DMS53 (cell line): ENCODE data around the gene PPM1E.
"Not testable (repeated sequence)": the region's sequence is repeated elsewhere in the genome, so short reads cannot be mapped to it uniquely, and the experiment has no call there.

Source experiments
- DNase-seq: peaks from one replicate; lab custom pipeline; 2025; lab: John Stamatoyannopoulos, UW

Gene PPM1E

DNA sequence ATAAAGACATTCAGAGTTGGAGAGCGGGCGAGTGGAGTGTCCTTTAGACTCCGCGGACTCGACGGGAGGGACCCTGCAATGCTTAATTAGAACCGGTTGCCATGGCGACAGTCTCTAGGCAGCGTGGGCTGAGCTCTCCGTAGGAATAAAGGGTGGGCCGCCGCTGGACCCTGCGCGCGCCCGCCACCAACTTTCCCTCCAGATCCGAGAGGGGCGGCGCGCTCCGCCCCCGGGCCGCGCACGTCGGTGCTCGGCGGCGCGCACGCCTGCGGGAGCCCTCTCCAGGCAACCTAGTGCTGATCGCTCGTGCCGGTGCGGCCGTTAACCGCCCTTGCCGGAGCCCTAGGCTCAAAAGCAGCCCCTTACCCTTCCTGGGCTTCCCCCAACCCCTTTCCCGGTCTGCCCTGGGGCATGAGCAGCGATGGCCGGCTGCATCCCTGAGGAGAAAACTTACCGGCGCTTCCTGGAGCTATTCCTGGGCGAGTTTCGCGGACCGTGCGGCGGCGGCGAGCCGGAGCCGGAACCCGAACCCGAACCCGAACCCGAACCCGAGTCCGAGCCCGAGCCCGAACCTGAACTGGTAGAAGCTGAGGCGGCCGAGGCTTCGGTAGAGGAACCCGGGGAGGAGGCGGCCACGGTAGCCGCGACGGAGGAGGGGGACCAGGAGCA, at the start of gene PPM1E:
PPM1E (plus strand) TSS at position 278 of the 669 bp plus-strand sequence.
- peak; percentile 86 for DNase-seq

DNA sequence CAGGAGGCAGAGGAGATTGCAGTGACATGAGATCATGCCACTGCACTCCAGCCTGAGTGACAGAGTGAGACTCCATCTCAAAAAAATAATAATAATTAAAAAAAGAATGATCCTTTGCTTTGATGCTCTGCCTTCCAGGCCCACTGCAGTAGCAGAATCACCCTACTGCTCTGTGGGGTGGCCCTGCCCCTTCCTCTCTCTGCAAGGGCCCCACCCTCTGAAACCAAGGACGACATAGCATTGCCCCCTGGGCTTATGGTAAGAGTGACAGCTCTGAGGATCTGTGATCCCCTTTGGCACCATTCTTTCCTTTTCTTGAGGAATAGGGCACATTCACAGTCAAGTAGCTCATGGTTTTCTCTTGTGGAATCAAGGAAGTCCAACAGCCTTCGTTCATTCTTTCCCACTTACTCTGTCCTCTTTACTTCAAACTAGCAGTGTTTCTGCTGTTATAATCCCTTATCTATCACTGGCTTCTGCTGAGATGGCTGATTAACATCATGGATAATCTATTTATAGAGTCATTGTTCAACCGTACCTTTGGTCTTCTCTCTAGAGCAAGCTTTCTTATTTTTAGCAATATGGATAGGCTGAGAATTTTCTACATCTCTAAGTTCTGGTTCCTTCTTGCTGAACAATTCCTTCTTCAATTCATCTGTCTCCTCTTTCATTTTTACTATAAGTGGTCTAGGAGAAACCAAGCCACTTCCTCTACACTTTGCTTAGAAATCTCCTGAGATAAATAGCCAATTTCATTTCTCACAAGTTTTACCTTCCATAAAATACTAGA, 49.1 kb upstream of the PPM1E start:
- DNase-seq = no peak

DNA sequence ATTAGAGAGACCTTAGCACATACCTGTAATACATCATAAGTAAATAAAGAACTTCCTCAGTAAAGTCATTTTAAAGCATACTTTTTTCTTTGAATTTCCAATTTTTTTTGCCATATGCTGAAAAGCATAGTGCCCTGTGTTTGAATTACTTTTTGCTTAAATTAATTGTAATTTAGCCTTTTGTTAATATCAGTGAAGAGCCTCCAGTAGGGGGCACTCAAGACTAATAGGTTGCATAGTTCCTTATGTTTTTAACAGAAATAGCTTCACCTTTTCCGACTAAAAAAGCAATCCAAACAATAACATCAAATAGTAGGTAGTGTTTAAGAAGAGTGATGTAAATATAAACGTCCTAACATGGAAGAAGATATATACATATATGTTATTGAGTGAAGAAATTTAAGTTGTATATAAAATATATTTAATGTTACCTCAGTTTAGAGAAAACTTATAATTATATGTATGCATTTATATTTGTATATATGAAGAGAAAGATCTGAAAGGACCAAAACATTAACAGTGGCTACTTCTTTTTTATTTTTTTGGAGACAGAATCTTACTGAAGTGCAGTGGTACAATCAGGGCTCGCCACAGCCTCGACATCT, 44.6 kb upstream of the PPM1E start:
- DNase-seq = peak; percentile 77

DNA sequence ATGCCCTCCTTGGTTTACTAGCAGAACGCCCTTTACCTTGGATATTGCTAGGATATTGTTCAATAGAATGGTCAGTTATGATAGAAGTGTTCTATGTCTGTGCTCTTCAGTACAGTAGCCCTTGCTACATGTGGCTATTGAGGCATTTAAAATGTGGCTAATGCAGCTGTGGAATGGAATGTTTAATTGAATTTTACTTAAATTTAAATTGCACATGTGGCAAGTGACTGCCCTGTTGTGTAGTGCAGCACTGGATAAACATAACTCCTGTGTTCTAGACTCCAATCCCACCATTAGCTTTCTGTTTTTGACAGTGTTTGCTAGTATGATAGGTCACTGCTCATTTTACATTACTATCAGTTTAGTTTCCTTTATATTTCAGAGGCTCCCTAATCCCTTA, 33.4 kb upstream of the PPM1E start:
- DNase-seq = no peak

DNA sequence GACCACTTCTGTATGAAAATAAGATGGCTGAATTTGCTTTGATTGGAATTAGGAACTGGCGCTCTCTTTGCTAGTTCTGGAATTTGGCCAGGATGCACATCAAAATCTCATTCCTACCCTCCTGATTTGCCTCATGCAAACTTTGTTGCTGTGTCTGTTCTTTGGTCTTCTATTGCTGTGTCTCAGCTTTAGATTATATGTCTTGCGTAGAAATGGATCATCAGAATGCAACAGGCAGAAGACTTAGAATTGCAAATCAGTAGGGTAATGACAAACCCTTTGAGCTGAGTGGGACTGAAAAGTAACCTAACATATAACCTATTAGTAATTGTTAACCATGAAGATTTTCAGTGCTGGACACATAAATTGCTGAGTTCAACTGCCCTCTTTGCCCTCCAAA, 33.0 kb upstream of the PPM1E start:
- no peak for DNase-seq

DNA sequence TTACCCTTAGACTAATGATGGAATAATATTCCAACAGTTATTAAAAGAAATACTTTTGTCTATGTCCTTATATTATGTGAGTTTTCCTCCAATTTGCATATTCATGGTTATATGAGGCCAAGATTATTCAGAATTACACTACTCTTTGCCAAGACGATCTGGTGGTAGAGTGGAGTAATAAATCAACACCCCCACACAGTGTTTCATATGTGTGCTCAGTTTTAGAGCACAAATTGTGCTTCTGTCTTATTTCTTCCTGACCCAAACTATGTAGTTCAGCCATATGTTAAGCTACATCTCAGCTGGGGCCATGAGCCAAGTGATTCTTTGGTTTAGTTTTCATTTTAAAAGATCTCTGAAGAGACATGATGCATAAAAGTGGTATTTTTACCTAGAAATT, 26.9 kb upstream of the PPM1E start:
- DNase-seq = no peak

DNA sequence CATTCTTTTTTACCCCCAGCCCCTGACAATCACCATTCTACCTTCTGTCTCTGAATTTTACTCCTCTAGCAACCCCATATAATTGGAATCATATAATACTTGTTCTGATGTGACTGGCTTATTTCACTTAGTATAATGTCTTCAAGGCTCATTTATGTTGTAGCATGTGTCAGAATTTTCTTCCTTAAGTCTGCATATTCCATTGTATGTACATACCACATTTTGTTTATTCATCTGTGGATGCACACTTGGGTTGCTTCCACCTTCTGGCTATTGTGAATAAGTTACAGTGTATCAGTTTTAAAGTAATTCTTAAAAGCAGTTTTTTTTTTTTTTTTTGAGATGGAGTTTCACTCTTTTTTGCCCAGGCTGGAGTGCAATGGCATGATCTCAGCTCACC, 24.7 kb upstream of the PPM1E start:
- no peak for DNase-seq

DNA sequence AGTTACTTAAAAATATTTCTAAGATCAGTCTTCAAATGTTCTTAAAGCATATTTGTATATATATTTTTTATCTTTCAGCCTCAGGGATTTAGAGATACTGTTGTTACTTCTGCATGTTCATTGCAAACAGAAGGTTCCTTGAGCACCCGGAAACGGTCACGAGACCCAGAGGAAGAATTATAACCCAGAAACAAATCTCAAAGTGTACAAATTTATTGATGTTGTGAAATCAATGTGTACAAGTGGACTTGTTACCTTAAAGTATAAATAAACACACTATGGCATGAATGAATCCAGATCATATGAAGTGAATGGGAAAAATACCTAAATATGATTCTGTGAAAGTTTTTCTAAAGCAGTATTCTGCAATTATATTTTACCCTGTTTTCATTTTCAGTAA, 21.6 kb upstream of the PPM1E start:
- DNase-seq = no peak

DNA sequence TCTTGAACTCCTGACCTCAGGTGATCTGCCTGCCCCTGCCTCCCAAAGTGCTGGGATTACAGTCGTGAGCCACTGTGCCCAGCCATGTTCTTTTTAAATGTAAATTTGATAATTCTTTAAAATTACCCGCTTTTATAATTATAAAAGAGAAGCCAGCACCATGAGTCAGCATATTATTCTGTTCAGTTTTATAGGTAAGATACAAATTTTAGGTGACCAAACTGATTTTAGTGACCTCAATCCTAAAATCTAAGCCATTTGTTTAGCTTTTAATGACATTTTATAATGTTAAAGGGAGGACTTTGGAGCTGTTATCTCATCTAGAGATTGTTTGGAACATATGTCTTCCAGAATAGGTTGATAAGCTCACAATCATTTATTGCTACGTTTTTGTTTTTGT, 20.8 kb upstream of the PPM1E start:
- DNase-seq = no peak

DNA sequence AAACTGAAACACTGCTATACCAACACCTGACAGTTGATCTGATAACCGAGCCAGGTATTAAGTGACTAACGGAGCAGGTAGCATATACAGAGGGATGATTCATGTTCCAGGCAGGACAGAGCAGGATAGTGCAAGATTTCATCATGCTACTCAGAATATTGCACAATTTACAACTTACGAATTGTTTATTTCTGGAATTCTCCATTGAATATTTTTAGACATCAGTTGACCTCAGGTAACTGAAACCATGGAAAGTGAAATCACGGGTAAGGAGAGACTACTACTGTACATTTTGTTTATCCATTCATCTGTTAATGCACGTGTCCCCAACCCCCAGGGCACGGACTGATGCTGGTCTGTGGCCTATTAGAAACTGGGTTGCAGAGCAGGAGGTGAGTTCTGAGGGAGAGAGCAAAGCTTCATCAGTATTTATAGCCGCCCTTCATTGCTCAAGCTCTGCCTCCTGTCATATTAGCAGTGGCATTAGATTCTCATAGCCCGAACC, 14.5 kb upstream of the PPM1E start:
- no peak for DNase-seq

DNA sequence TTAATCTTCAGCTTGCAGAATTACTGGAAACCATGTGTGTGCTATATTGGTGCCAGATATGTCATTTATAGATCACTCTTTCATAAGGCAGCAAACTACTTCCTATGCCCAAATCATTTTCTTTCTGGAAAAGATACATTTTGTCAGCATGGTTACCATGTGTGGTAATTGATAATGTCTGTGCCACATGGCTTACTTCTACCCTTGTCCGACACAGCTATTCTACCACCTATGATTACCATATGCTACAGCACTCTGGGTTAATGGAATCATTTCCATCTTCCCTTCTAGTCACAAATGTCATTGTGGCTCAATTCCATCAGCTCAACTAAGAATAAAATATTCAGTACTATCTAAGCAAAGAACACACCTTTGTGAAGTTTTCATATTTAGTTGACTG, 8.0 kb upstream of the PPM1E start:
- DNase-seq = no peak

DNA sequence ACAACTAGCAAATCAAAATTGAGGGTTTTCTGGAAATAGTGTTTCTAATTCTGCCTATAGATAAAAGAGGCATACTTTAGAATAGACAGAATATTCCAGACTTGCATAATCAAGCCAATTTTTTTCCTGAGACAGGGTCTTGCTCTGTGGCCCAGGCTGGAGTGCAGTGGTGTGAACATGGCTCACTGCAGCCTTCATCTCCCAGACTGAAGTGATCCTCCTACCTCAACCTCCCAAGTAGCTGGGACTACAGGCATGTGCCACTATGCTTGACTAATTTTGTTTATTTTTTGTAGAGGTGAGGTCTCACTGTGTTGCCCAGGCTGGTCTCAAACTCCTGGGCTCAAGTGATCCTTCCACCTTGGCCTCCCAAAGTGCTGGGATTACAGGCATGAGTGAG, 6.0 kb upstream of the PPM1E start:
- not testable (repeated sequence) for DNase-seq

DNA sequence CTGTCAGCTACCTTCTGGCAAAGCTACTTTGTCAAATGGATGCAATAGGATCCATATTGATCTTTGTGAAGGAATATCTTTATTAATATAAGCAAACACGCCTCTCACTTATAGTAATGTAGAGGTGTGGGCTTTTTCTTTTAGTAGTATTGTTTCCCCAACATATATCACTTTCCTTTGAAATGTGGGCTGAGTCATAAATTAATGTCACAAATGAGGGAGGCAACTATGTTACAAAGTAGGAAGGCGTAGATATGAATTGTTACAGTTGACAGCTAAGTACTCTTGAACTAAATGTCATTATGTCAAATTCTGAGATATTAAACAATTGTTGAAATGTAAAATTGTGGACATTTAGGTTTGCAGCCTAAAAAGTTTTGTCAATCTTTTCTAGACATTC, 2.6 kb upstream of the PPM1E start:
- DNase-seq = no peak

DNA sequence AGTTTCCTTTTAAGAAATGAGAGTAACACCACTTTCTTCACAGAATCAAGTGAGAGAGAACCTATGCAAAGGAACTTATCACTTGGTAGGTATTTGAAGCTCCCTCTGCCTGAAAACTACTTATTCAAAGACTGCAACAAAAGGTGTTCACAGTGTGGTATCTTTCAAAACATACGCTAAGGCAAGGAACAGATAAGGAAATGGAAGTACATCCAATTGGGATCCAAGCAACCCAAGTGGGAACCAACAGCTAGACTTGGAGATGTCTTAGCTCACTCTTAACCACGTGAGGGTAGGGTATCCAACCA, 431 bp upstream of the PPM1E start:
- no peak for DNase-seq

DNA sequence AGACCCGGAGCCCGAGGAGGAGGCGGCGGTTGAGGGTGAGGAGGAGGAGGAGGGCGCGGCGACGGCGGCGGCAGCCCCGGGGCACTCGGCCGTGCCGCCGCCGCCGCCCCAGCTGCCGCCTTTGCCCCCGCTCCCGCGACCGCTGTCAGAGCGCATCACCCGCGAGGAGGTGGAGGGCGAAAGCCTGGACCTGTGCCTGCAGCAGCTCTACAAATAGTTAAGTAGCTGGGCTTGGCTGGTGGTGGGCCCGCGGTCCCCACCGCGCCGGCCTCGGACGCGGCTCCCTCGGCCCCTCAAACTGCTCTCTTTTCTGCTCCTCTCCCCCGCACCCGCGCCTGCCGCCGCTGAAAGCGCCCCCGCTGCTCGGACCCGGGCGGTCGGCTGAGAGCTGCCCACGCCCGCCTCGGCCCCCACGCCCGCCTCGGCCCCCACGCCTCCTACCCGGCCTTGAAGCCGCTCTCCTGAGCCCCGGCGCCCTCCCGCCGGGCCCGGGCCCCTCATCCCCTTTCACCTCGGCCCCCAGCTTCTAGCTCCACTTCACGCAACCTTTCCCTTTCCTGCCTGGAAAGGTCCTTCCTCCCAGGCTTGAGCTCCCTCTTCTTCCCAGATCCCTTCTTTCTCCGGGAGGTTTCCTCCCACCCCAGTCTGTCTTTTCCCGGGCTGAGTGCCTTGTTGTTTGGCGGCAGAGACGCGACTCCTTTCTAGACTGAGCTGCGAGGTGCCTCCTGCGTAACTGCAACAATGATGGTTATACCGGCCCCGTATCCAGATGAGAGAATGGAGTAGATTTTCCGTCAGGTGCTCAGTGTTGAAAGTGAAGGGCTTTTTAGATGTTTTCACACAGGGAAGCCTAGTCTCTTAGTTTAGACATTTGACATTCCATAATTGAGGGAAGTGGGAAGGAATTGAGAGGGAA, 850 bp downstream of the PPM1E start:
- peak; percentile 45 for DNase-seq

DNA sequence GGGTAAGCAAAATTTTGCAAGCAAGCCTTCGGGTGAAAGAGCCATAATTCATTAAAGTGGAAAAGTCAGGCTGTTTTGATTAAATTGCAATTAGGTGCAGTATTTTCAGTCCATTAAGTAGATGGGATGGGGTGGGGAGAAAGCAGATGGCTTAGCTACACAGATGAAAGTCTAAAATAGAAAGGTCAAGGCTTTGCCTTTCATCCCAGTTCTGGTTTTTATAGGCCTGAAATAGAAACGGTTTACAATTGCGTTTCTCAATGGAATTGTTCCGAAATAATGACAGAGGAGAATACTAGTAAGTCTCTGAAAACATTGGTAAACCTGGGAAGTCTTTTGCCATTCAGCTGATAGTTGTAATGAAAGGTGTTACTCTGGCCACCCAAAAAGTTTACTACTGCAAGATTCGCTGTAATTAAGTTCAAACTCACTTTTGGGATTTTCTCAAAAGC, 1.5 kb downstream of the PPM1E start:
- DNase-seq = no peak

DNA sequence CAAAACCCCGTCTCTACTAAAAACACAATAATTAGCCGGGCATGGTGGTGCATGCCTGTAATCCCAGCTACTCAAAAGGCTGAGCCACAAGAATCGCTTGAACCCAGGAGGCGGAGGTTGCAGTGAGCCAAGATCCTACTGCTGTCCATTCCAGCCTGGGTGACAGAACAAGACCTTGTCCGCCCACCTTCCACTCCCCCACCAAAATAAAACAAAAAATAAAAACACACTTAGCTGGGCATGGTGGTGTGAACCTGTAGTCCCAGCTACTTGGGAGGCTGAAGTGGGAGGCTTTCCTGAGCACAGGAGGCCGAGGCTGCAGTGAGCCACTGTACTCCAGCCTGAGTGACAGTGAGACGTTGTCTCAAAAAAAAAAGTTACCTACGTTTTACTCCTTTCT, 3.2 kb downstream of the PPM1E start:
- no peak for DNase-seq

DNA sequence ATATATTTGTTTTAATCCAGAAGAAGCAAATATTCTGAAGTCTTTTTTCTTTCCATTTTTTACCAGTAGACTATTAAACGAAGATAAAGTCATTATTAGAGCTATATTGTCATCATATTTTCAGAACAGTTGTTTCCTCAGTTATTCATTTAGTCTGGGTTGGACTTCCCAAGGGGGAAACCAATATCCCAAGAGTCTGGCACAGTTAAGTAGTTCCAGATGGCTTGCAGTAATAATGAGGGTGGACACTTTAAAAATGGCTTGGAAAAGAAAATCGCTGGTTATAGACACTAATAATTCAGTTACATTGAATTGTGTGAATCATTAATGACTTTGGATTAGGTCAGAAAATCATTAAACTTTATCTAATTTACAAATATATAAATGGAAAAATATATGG, 3.9 kb downstream of the PPM1E start:
- DNase-seq = no peak

DNA sequence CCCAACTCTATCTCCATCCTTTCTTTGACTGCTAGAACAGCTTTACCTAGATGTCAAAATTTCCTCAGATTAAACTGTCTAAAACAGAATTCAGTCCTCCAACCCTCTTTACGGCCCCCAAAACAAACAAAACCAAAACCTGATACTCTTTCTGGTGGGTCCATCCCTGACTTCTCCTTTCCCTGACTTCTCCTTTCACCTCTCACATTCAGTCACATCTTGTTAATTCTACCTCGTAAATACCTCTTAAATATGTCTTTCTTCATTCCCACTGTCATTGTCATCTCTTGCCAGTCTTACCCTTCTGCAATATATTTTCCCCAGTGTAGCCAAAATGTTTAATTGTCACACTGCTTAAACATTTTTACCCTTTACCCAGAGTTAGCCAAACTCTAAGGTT, 4.6 kb downstream of the PPM1E start:
- DNase-seq = no peak

DNA sequence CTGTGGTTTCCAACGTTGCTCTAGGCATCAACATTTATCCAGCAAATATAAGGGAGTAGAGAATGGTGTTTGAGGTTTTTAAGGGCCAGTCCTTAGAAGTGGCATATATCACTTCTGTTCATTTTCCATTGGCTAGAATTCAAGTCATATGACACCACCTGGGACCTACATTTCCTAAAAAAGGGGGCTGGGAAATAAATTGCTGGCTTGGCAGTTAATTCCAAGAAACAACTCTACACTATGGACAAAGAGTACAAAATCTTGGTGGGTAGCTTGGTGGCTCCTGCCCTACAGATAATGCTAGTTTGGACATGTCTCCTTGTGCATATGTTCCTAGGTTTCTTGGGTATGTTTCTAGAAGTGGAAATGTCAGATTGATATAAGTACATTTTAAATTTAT, 7.6 kb downstream of the PPM1E start:
- DNase-seq = no peak

DNA sequence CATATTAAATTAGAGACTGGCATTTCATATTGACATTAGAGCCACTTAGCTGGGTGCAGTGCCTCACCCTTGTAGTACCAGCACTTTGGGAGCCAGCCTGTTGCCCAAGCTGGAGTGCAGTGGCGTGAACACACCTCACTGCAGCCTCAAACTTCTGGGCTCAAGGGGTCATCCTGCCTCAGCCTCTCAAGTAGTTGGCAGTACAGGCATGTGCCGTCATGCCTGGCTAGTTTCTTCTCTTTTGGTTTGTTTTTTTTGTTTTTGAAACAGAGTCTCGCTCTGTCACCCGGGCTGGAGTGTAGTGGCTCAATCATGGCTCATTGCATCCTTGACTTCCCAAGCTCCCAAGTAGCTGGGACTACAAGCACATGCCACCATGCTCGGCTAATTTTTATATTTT, 8.7 kb downstream of the PPM1E start:
- DNase-seq = peak; percentile 58

DNA sequence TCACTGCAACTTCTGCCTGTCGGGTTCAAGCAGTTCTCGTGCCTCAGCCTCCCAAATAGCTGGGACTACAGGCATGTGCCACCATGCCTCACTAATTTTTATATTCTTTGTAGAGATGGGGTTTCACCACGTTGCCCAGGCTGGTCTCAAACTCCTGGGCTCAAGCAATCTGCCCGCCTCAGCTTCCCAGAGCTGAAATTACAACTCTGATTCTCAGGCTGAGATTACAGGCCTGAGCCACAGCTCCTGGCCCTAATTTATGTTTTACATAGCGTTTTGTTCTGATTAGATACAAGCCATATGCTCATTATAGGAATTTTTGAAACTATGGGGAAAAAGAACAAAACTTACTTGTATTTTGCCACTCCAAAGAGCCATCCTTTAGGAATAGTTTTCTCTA, 22.8 kb downstream of the PPM1E start:
- DNase-seq = not testable (repeated sequence)
